HEK293 (cell line): ENCODE data around the gene CCDC12.

ENCODE experiments used
- EGR2 ChIP-seq: fragments of 450-650 bp; formaldehyde crosslinking; IDR thresholded peaks from 2 replicates; pipeline ENCODE4 v1.5.1; 2016; ENCODE audit warnings: low read depth, missing biosample characterization, missing genetic modification characterization
- KLF10 ChIP-seq: fragments of 450-650 bp; IDR thresholded peaks from 2 replicates; pipeline ENCODE4 v1.5.1; 2018; ENCODE audit warnings: missing biosample characterization, mild to moderate bottlenecking, missing genetic modification characterization
- KLF7 ChIP-seq: fragments of 450-650 bp; formaldehyde crosslinking; IDR thresholded peaks from 2 replicates; pipeline ENCODE4 v1.5.1; 2016; ENCODE audit warnings: missing biosample characterization, missing genetic modification characterization, borderline replicate concordance
- KLF9 ChIP-seq: fragments of 450-650 bp; formaldehyde crosslinking; IDR thresholded peaks from 2 replicates; pipeline ENCODE4 v1.5.1; 2016; ENCODE audit warnings: missing biosample characterization, missing genetic modification characterization, low read depth
- ZBTB17 ChIP-seq: fragments of 450-650 bp; formaldehyde crosslinking; IDR thresholded peaks from 2 replicates; pipeline ENCODE4 v1.5.1; 2016; ENCODE audit warnings: missing biosample characterization, missing genetic modification characterization
- ZBTB48 ChIP-seq: fragments of 450-650 bp; formaldehyde crosslinking; IDR thresholded peaks from 2 replicates; pipeline ENCODE4 v1.5.1; 2016; ENCODE audit warnings: missing biosample characterization, missing genetic modification characterization
- ZBTB6 ChIP-seq: fragments of 450-650 bp; formaldehyde crosslinking; IDR thresholded peaks from 2 replicates; pipeline ENCODE4 v1.5.1; 2017; ENCODE audit warnings: missing biosample characterization, missing genetic modification characterization
- ZEB2 ChIP-seq: fragments of 450-650 bp; formaldehyde crosslinking; IDR thresholded peaks from 2 replicates; pipeline ENCODE4 v1.5.1; 2016; ENCODE audit warnings: missing biosample characterization, missing genetic modification characterization
- ZNF10 ChIP-seq: fragments of 450-650 bp; formaldehyde crosslinking; IDR thresholded peaks from 2 replicates; pipeline ENCODE4 v1.5.1; 2017; ENCODE audit warnings: missing biosample characterization, missing genetic modification characterization
- ZNF184 ChIP-seq: fragments of 450-650 bp; IDR thresholded peaks from 2 replicates; pipeline ENCODE4 v1.5.1; 2018; ENCODE audit warnings: missing biosample characterization, mild to moderate bottlenecking, missing genetic modification characterization
- ZNF214 ChIP-seq: fragments of 450-650 bp; formaldehyde crosslinking; IDR thresholded peaks from 2 replicates; pipeline ENCODE4 v1.5.1; 2017; ENCODE audit warnings: missing biosample characterization, mild to moderate bottlenecking, missing genetic modification characterization, borderline replicate concordance
- ZNF223 ChIP-seq: fragments of 450-650 bp; formaldehyde crosslinking; IDR thresholded peaks from 2 replicates; pipeline ENCODE4 v1.5.1; 2016; ENCODE audit warnings: missing biosample characterization, missing genetic modification characterization
- ZNF274 ChIP-seq, 2 experiments: fragments of 200-500 bp in 1 of 2; fragments of 450-650 bp in 1 of 2; sonication (Bioruptor generic) in 1 of 2; formaldehyde crosslinking in 1 of 2; IDR thresholded peaks; 2 replicates each; pipeline versions ENCODE4 v1.5.1 to v1.6.1; 2014 to 2016; ENCODE audit warnings: borderline replicate concordance in 1 of 2, inconsistent platforms in 1 of 2, low read length in 1 of 2, missing biosample characterization in 1 of 2, missing genetic modification characterization in 1 of 2
- ZNF394 ChIP-seq: fragments of 450-650 bp; formaldehyde crosslinking; IDR thresholded peaks from 2 replicates; pipeline ENCODE4 v1.5.1; 2016; ENCODE audit warnings: missing biosample characterization, missing genetic modification characterization, mild to moderate bottlenecking, moderate library complexity, borderline replicate concordance
- ZNF585B ChIP-seq: fragments of 450-650 bp; formaldehyde crosslinking; IDR thresholded peaks from 2 replicates; pipeline ENCODE4 v1.5.1; 2016; ENCODE audit warnings: missing biosample characterization, missing genetic modification characterization
- ZNF600 ChIP-seq: fragments of 450-650 bp; formaldehyde crosslinking; IDR thresholded peaks from 2 replicates; pipeline ENCODE4 v1.5.1; 2016; ENCODE audit warnings: missing biosample characterization, missing genetic modification characterization
- ZNF610 ChIP-seq: fragments of 450-650 bp; formaldehyde crosslinking; IDR thresholded peaks from 2 replicates; pipeline ENCODE4 v1.5.1; 2016; ENCODE audit warnings: missing biosample characterization, missing genetic modification characterization, borderline replicate concordance
- ZNF785 ChIP-seq: fragments of 450-650 bp; formaldehyde crosslinking; IDR thresholded peaks from 2 replicates; pipeline ENCODE4 v1.5.1; 2016; ENCODE audit warnings: missing biosample characterization, missing genetic modification characterization
- ZSCAN4 ChIP-seq: fragments of 450-650 bp; formaldehyde crosslinking; IDR thresholded peaks from 2 replicates; pipeline ENCODE4 v1.5.1; 2017; ENCODE audit warnings: missing biosample characterization, missing genetic modification characterization
- TF ChIP-seq, protein P1 (sequence below): fragments of 450-650 bp; formaldehyde crosslinking; IDR thresholded peaks from 2 replicates; pipeline ENCODE4 v1.5.1; 2016; ENCODE audit warnings: missing biosample characterization, missing genetic modification characterization
- TF ChIP-seq, protein P2 (sequence below): fragments of 450-650 bp; formaldehyde crosslinking; IDR thresholded peaks from 2 replicates; pipeline ENCODE4; 2016; ENCODE audit warnings: missing biosample characterization, missing genetic modification characterization
- TF ChIP-seq, protein P3 (sequence below): fragments of 450-650 bp; formaldehyde crosslinking; IDR thresholded peaks from 2 replicates; pipeline ENCODE4 v1.5.1; 2016; ENCODE audit warnings: missing biosample characterization, missing genetic modification characterization
- TF ChIP-seq, protein P4 (sequence below): fragments of 450-650 bp; formaldehyde crosslinking; IDR thresholded peaks from 2 replicates; pipeline ENCODE4 v1.5.1; 2016; ENCODE audit warnings: missing biosample characterization, missing genetic modification characterization
- TF ChIP-seq, protein P5 (sequence below): fragments of 450-650 bp; formaldehyde crosslinking; IDR thresholded peaks from 2 replicates; pipeline ENCODE4 v1.5.1; 2016; ENCODE audit warnings: missing biosample characterization, missing genetic modification characterization, low read depth

Gene CCDC12

DNA sequence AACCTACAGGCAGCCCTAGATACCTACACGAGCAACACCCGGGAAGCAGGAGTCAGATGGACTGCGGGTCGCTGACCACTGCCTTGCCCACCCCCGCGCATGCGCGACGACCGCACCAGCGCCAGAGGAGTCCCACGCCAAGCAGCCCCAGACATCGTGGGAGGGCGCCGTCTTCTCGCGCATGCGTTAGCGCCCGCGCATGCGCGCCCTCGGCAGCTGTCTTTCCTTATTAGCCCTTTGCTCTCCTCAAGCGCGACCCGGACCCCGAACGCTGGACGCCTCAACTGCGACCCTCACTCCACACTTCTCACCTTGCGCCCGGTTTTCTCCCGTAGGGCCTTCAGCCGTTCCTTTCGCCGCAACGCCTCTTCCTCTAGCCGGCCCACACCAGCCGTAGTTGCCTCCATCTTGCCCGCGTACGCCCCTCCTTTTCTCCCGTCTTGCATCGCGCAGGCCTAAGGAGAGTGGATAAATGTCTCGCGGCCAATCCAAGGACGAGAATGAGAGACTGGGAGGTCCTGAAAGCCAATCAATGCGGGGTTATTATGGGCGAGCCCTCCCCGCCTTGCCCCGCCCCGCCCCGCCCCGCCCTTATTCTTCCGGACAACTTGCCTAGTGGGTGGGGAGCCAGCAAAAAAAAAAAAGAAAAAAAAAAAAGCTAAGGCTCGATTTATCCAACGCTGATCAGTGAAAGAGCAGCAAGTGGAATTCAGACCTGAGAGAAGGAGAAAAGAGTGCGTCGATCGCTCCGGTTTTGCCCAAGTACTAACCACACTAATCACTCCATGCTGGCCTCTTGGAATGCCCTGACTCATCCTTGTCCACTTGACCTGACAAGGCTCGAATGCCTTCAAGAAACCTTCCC, at the start of gene CCDC12 (continued):
- TF ChIP-seq, protein P1, sequence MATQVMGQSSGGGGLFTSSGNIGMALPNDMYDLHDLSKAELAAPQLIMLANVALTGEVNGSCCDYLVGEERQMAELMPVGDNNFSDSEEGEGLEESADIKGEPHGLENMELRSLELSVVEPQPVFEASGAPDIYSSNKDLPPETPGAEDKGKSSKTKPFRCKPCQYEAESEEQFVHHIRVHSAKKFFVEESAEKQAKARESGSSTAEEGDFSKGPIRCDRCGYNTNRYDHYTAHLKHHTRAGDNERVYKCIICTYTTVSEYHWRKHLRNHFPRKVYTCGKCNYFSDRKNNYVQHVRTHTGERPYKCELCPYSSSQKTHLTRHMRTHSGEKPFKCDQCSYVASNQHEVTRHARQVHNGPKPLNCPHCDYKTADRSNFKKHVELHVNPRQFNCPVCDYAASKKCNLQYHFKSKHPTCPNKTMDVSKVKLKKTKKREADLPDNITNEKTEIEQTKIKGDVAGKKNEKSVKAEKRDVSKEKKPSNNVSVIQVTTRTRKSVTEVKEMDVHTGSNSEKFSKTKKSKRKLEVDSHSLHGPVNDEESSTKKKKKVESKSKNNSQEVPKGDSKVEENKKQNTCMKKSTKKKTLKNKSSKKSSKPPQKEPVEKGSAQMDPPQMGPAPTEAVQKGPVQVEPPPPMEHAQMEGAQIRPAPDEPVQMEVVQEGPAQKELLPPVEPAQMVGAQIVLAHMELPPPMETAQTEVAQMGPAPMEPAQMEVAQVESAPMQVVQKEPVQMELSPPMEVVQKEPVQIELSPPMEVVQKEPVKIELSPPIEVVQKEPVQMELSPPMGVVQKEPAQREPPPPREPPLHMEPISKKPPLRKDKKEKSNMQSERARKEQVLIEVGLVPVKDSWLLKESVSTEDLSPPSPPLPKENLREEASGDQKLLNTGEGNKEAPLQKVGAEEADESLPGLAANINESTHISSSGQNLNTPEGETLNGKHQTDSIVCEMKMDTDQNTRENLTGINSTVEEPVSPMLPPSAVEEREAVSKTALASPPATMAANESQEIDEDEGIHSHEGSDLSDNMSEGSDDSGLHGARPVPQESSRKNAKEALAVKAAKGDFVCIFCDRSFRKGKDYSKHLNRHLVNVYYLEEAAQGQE (tag by site-specific recombination), result no peak
- TF ChIP-seq ZNF610 (no peak), ZBTB17 (tag by site-specific recombination) (peak; percentile 97), ZNF394 (no peak), ZNF600 (0 out of 2 replicates have a peak, but pooled peaks have one; percentile 30), ZNF184 (tag by site-specific recombination) (no peak), KLF9 (tag by site-specific recombination) (peak; percentile 54; the same call in 1 of the 2 replicates), ZNF10 (no peak), ZNF223 (no peak), ZNF214 (tag by site-specific recombination) (no peak), ZNF785 (tag by site-specific recombination) (no peak), ZEB2 (tag by site-specific recombination) (peak; percentile 32; the same call in 1 of the 2 replicates), KLF10 (tag by site-specific recombination) (peak; percentile 87), ZBTB48 (tag by site-specific recombination) (no peak), EGR2 (tag by site-specific recombination) (peak; percentile 82), ZNF585B (tag by site-specific recombination) (no peak), ZNF274 (IDR thresholded peaks at IDR 0.05; ENCODE audit: low read length) (no peak), ZNF274 (tag by site-specific recombination; IDR thresholded peaks at IDR 0.05; ENCODE audit: borderline replicate concordance) (no peak), KLF7 (tag by site-specific recombination) (0 out of 2 replicates have a peak, but pooled peaks have one; percentile 39), ZSCAN4 (tag by site-specific recombination) (no peak), ZBTB6 (tag by site-specific recombination) (no peak)
- TF ChIP-seq, protein P2, sequence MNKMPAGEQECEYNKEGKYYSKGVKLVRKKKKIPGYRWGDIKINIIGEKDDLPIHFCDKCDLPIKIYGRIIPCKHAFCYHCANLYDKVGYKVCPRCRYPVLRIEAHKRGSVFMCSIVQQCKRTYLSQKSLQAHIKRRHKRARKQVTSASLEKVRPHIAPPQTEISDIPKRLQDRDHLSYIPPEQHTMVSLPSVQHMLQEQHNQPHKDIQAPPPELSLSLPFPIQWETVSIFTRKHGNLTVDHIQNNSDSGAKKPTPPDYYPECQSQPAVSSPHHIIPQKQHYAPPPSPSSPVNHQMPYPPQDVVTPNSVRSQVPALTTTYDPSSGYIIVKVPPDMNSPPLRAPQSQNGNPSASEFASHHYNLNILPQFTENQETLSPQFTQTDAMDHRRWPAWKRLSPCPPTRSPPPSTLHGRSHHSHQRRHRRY (tag by site-specific recombination), result no peak
- TF ChIP-seq, protein P3, sequence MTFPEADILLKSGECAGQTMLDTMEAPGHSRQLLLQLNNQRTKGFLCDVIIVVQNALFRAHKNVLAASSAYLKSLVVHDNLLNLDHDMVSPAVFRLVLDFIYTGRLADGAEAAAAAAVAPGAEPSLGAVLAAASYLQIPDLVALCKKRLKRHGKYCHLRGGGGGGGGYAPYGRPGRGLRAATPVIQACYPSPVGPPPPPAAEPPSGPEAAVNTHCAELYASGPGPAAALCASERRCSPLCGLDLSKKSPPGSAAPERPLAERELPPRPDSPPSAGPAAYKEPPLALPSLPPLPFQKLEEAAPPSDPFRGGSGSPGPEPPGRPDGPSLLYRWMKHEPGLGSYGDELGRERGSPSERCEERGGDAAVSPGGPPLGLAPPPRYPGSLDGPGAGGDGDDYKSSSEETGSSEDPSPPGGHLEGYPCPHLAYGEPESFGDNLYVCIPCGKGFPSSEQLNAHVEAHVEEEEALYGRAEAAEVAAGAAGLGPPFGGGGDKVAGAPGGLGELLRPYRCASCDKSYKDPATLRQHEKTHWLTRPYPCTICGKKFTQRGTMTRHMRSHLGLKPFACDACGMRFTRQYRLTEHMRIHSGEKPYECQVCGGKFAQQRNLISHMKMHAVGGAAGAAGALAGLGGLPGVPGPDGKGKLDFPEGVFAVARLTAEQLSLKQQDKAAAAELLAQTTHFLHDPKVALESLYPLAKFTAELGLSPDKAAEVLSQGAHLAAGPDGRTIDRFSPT (tag by site-specific recombination), result no peak
- TF ChIP-seq, protein P4, sequence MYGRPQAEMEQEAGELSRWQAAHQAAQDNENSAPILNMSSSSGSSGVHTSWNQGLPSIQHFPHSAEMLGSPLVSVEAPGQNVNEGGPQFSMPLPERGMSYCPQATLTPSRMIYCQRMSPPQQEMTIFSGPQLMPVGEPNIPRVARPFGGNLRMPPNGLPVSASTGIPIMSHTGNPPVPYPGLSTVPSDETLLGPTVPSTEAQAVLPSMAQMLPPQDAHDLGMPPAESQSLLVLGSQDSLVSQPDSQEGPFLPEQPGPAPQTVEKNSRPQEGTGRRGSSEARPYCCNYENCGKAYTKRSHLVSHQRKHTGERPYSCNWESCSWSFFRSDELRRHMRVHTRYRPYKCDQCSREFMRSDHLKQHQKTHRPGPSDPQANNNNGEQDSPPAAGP, result peak; percentile 39; the same call in 1 of the 2 replicates
- TF ChIP-seq, protein P5, sequence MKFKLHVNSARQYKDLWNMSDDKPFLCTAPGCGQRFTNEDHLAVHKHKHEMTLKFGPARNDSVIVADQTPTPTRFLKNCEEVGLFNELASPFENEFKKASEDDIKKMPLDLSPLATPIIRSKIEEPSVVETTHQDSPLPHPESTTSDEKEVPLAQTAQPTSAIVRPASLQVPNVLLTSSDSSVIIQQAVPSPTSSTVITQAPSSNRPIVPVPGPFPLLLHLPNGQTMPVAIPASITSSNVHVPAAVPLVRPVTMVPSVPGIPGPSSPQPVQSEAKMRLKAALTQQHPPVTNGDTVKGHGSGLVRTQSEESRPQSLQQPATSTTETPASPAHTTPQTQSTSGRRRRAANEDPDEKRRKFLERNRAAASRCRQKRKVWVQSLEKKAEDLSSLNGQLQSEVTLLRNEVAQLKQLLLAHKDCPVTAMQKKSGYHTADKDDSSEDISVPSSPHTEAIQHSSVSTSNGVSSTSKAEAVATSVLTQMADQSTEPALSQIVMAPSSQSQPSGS (tag by site-specific recombination), result no peak
